B cell (primary cell): ENCODE data around the gene CAND2. TPM values are rescaled to one million over a fixed set of nuclear protein-coding genes. Genes with fewer than 3 reads are reported as not detected.

ENCODE experiments used
- ATAC-seq: fragments of 200-7000 bp; cut with Tn5 transposase; one replicate; pipeline ENCODE4 v1.10.0; 2021; ENCODE audit warnings: low read depth, mild to moderate bottlenecking, moderate number of reproducible peaks, moderate library complexity
- CTCF ChIA-PET: fragments of 350-600 bp; sonication (Branson Sonifier 250); formaldehyde crosslinking; loops from one replicate; lab custom pipeline; 2021; ENCODE audit warnings: antibody characterized with exemption, inconsistent platforms; lab: Charles Lee
- POLR2A ChIA-PET: fragments of 350-600 bp; sonication (Branson Sonifier 250); formaldehyde crosslinking; loops from one replicate; lab custom pipeline; 2021; ENCODE audit warnings: antibody characterized with exemption; lab: Charles Lee
- DNase-seq: peaks from one replicate; pipeline ENCODE4 v3.0.0; 2013
- H2AFZ ChIP-seq: 2 replicates; pipeline ENCODE4 v1.6.1; 2012; ENCODE audit warnings: mild to moderate bottlenecking, low read depth, low read length; ENCODE audit not compliant: insufficient read depth, poor library complexity, severe bottlenecking
- H3K27ac ChIP-seq, 2 donors: 1 replicate in 1 of 2; 2 replicates in 1 of 2; pipeline ENCODE4 v1.5.1; 2012 to 2013; ENCODE audit warnings: low read length in 2 of 2, mild to moderate bottlenecking in 2 of 2, moderate library complexity in 1 of 2
- H3K27me3 ChIP-seq, 4 experiments: fragments of 200-600 bp in 1 of 4; sonication (generic) in 1 of 4; replicated peaks in 1 of 4; 1 replicate in 2 of 4; 2 replicates in 2 of 4; pipeline versions ENCODE4 v1.6.1 to v1.7.0; 2013 to 2016; ENCODE audit warnings: low read length in 3 of 4, mild to moderate bottlenecking in 2 of 4, mixed read lengths in 1 of 4, moderate library complexity in 1 of 4; ENCODE audit not compliant: insufficient read depth in 4 of 4, control insufficient read depth in 3 of 4; ENCODE audit errors: control extremely low read depth in 1 of 4
- H3K36me3 ChIP-seq, 2 experiments: replicated peaks in 1 of 2; 1 replicate in 1 of 2; 2 replicates in 1 of 2; pipeline versions ENCODE4 v1.6.1 to v1.7.1; 2013; ENCODE audit warnings: low read length in 1 of 2; ENCODE audit not compliant: insufficient read depth in 2 of 2, control insufficient read depth in 1 of 2; ENCODE audit errors: control extremely low read depth in 1 of 2, extremely low read depth in 1 of 2
- H3K4me1 ChIP-seq, 2 donors: fragments of 200-600 bp in 1 of 2; sonication (generic) in 1 of 2; 1 replicate in 1 of 2; 2 replicates in 1 of 2; pipeline versions ENCODE4 v1.5.1 to v1.6.1; 2013 to 2017; ENCODE audit warnings: low read length in 2 of 2; ENCODE audit not compliant: control insufficient read depth in 2 of 2, insufficient read depth in 2 of 2
- H3K4me2 ChIP-seq: replicated peaks from 2 replicates; pipeline ENCODE3; 2012; ENCODE audit warnings: mild to moderate bottlenecking, low read depth, low read length; ENCODE audit not compliant: poor library complexity, severe bottlenecking
- H3K4me3 ChIP-seq, 5 experiments: fragments of 200-600 bp in 1 of 5; sonication (generic) in 1 of 5; 1 replicate in 3 of 5; 2 replicates in 2 of 5; pipeline versions ENCODE4 v1.5.1 to v1.7.0; 2011 to 2016; ENCODE audit warnings: low read length in 4 of 5, mild to moderate bottlenecking in 4 of 5, low read depth in 2 of 5, control low read depth in 1 of 5, moderate library complexity in 1 of 5; ENCODE audit not compliant: insufficient read depth in 1 of 5; ENCODE audit errors: control extremely low read depth in 1 of 5, extremely low read depth in 1 of 5
- H3K79me2 ChIP-seq: fragments of 200-600 bp; sonication (generic); one replicate; pipeline ENCODE4 v1.6.0; 2016; ENCODE audit warnings: low read length; ENCODE audit not compliant: control insufficient read depth, insufficient read depth
- H3K9ac ChIP-seq: fragments of 200-600 bp; sonication (generic); 2 replicates; pipeline ENCODE4 v1.6.1; 2017; ENCODE audit warnings: mild to moderate bottlenecking, low read length, moderate library complexity
- H3K9me3 ChIP-seq, 3 donors: one replicate each; pipeline versions ENCODE4 v1.6.1 to v1.7.1; 2013; ENCODE audit warnings: low read length in 2 of 3; ENCODE audit not compliant: control insufficient read depth in 2 of 3, insufficient read depth in 1 of 3; ENCODE audit errors: control extremely low read depth in 1 of 3
- H4K20me1 ChIP-seq: 2 replicates; pipeline ENCODE4 v1.6.0; 2012; ENCODE audit warnings: mild to moderate bottlenecking, low read length; ENCODE audit not compliant: insufficient read depth, control insufficient read depth, poor library complexity, severe bottlenecking
- H3K27ac Mint-ChIP-seq: one replicate; pipeline ENCODE4 v1.8.0; 2021; ENCODE audit warnings: mixed read lengths
- H3K27me3 Mint-ChIP-seq: one replicate; pipeline ENCODE4 v1.8.0; 2021; ENCODE audit warnings: mixed read lengths
- H3K4me1 Mint-ChIP-seq: one replicate; pipeline ENCODE4 v1.8.0; 2021; ENCODE audit warnings: mixed read lengths
- H3K4me3 Mint-ChIP-seq: one replicate; pipeline ENCODE4 v1.8.0; 2021; ENCODE audit warnings: mixed read lengths
- H3K9me3 Mint-ChIP-seq: one replicate; pipeline ENCODE4 v1.8.0; 2022; ENCODE audit warnings: mixed read lengths; ENCODE audit not compliant: insufficient read depth
- EZH2 ChIP-seq: IDR thresholded peaks from 2 replicates; pipeline ENCODE4 v1.6.1; 2012; ENCODE audit warnings: borderline replicate concordance, low read depth, mild to moderate bottlenecking, moderate library complexity, low read length; ENCODE audit not compliant: insufficient read depth, poor library complexity, severe bottlenecking
- WGBS: methylation state at CpG from one replicate; pipeline ENCODE4 v1.1.5; 2013; ENCODE audit warnings: missing lambda C conversion rate; ENCODE audit not compliant: insufficient coverage; 5-methylcytosine and 5-hydroxymethylcytosine counted together
- intact Hi-C: fragments of 100-400 bp; cut with micrococcal nuclease; formaldehyde crosslinking; loops from one replicate; pipeline ENCODE4 v1.10.0; 2022
- polyA plus RNA-seq: library from polyadenylated mRNA; depleted of rRNA; stranded (reverse); fragments of >200 nt; gene quantifications from 2 replicates; pipeline ENCODE4 v1.2.3, GENCODE V29; 2012
- total RNA-seq, 2 donors: library from RNA; stranded (reverse); fragments of 120-200 nt in 1 of 2; gene quantifications; 1 replicate in 1 of 2; 2 replicates in 1 of 2; pipeline versions ENCODE4 v1.2.3 to v1.2.4, GENCODE V29; 2013 to 2022
- TF ChIP-seq, protein P1 (sequence below): fragments of 200-600 bp; IDR thresholded peaks from one replicate; pipeline ENCODE4 v1.8.0; 2022; ENCODE audit warnings: antibody characterized with exemption, mild to moderate bottlenecking

CAND2 gene
- total and polyA plus RNA-seq, 2 donors (not counting 1 experiment from before 2014, with no cell fraction given): 0.34 to 1.9 TPM

DNA sequence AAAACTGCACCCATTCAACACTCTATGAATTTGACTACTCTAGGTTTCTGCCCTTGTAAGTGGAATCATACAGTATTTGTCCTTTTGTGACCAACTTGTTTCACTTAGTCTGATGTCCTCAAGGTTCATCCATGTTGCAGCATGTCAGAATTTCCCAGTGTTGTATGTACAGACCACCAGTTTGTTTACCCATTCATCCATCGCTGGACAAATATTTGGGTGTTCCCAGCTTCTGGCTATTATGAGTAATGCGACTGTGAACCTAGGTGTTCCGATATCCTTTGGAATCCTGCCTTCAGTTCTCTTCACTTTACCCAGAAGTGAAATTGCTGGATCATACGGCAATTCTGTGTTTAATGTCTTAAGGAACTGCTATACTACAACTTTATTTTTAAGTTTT lies 32.3 kb downstream of the CAND2 start:
- Histone ChIP-seq H3K79me2 (no peaks in the 10 kb centered on the region), H3K4me1 (no peaks in the 10 kb centered on the region), H3K4me2 (no peak overlapping the region), H2AFZ (no peak overlapping the region), H3K36me3 (peaks cover 0 to 16% of the 10 kb centered on the region in 2 experiments), H3K27me3 (no peaks in the 10 kb centered on the region), H3K27ac (no peak overlapping the region), H3K9me3 (no peaks in the 10 kb centered on the region), H3K9ac (no peak overlapping the region), H3K4me3 (no peak overlapping the region), H4K20me1 (no peaks in the 10 kb centered on the region)
- Mint-ChIP-seq H3K27me3 (no peaks in the 10 kb centered on the region), H3K9me3 (no peaks in the 10 kb centered on the region), H3K27ac (no peak overlapping the region), H3K4me1 (no peaks in the 10 kb centered on the region), H3K4me3 (no peak overlapping the region)
- no peak for DNase-seq
- intact Hi-C loops: no loop called here
- POLR2A ChIA-PET: no interaction called here
- 100% methylated on average over 1 of the region's 4 CpGs for WGBS
- no peak for ATAC-seq
- no peak for TF ChIP-seq EZH2
- TF ChIP-seq, protein P1, sequence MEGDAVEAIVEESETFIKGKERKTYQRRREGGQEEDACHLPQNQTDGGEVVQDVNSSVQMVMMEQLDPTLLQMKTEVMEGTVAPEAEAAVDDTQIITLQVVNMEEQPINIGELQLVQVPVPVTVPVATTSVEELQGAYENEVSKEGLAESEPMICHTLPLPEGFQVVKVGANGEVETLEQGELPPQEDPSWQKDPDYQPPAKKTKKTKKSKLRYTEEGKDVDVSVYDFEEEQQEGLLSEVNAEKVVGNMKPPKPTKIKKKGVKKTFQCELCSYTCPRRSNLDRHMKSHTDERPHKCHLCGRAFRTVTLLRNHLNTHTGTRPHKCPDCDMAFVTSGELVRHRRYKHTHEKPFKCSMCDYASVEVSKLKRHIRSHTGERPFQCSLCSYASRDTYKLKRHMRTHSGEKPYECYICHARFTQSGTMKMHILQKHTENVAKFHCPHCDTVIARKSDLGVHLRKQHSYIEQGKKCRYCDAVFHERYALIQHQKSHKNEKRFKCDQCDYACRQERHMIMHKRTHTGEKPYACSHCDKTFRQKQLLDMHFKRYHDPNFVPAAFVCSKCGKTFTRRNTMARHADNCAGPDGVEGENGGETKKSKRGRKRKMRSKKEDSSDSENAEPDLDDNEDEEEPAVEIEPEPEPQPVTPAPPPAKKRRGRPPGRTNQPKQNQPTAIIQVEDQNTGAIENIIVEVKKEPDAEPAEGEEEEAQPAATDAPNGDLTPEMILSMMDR: no peak
- CTCF ChIA-PET: interaction anchor here (0.7 kb wide), 1 partner anchor 119 kb away, joined by 5 read pairs; no protein-coding TSS in a partner anchor

- ChIA-PET POLR2A (no interaction called here), CTCF (no interaction called here)
- DNase-seq: no peak
- Histone ChIP-seq H3K27me3 (no peaks in the 10 kb centered on the region), H2AFZ (no peak overlapping the region), H3K4me2 (no peak overlapping the region), H3K79me2 (no peaks in the 10 kb centered on the region), H3K9ac (no peak overlapping the region), H3K4me3 (no peak overlapping the region), H3K36me3 (peaks cover 0 to 22% of the 10 kb centered on the region in 2 experiments), H3K4me1 (no peaks in the 10 kb centered on the region), H3K27ac (no peak overlapping the region), H4K20me1 (no peaks in the 10 kb centered on the region), H3K9me3 (no peaks in the 10 kb centered on the region)
- no peaks in the 10 kb centered on the region for H3K9me3 Mint-ChIP-seq
- WGBS: no CpG with 5 or more reads among the region's 4 CpGs
- intact Hi-C loops: no loop called here
- H3K4me3 Mint-ChIP-seq: no peak overlapping the region
- H3K27ac Mint-ChIP-seq: no peak overlapping the region
- no peaks in the 10 kb centered on the region for H3K27me3 Mint-ChIP-seq
- H3K4me1 Mint-ChIP-seq: no peaks in the 10 kb centered on the region
- TF ChIP-seq EZH2: no peak
- TF ChIP-seq, protein P1: no peak
- ATAC-seq: no peak
Measured at GRCh38 chr3:12829404-12829803, 32.9 kb downstream of the CAND2 start.
